ENCODE results near the gene PRODH2.

The PRODH2 gene

DNA sequence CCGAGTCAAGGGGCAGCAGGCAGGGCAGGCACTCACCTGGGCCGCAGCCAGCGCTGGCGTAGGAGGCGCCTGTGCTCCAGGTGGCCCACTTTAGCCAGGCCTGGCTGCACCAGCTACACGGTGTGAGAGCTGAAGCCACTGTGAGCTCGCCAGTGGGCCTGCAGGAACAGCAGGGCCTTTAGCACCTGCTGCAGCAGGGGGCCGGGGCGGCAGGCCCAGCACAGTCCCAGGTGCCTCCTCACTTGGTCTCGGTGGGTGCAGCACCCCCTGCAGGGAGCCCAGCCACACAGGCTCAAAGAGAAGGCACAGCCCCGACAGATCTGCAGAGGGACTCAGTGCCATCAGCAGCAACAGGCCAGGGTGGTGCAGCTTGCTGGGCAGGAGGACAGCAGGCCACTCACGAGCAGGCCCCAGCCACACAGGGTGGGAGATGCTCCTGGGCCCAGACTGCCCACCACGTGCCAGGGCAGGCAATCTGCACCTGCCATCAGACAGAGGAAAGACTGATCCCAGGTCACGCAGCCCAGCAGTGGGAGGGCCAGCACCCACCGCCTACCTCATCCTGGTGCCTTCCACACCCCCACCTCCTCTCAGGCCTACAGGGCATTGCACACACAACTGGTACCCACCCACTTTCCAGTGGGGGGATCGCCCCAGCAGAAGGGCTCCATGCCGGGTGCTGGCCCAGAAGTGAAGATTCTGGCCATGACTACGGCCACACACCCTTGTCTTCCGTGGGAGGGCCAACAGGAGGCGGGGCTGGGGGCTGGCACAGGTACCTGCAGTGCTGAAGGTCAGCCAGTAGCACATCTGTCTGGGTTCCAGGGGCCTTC lies 21.4 kb downstream of the PRODH2 start:
- in situ Hi-C loops (cut with MboI; ENCODE audit: low sequenced_read_pairs, unreplicated experiment) = no loop called here
- no peak for TF ChIP-seq CTCF (IDR thresholded peaks at IDR 0.05; ENCODE audit: borderline replicate concordance, control extremely low read depth, extremely low read depth, insufficient read depth, missing control alignments)
- DNase-seq (ENCODE audit: low spot score) = no peak

GRCh38 chr19:35789978-35790944 lies 22.4 kb downstream of the PRODH2 start:
- in situ Hi-C loops (cut with MboI; ENCODE audit: low sequenced_read_pairs, unreplicated experiment) = no loop called here
- DNase-seq (ENCODE audit: low spot score) = no peak
- no peak for TF ChIP-seq CTCF (IDR thresholded peaks at IDR 0.05; ENCODE audit: borderline replicate concordance, control extremely low read depth, extremely low read depth, insufficient read depth, missing control alignments)

- DNase-seq (ENCODE audit: low spot score) = no peak
- in situ Hi-C loops (cut with MboI; ENCODE audit: low sequenced_read_pairs, unreplicated experiment) = no loop called here
- TF ChIP-seq CTCF (IDR thresholded peaks at IDR 0.05; ENCODE audit: borderline replicate concordance, control extremely low read depth, extremely low read depth, insufficient read depth, missing control alignments) = no peak
Measured at GRCh38 chr19:35789195-35789977, 23.3 kb downstream of the PRODH2 start.

DNA sequence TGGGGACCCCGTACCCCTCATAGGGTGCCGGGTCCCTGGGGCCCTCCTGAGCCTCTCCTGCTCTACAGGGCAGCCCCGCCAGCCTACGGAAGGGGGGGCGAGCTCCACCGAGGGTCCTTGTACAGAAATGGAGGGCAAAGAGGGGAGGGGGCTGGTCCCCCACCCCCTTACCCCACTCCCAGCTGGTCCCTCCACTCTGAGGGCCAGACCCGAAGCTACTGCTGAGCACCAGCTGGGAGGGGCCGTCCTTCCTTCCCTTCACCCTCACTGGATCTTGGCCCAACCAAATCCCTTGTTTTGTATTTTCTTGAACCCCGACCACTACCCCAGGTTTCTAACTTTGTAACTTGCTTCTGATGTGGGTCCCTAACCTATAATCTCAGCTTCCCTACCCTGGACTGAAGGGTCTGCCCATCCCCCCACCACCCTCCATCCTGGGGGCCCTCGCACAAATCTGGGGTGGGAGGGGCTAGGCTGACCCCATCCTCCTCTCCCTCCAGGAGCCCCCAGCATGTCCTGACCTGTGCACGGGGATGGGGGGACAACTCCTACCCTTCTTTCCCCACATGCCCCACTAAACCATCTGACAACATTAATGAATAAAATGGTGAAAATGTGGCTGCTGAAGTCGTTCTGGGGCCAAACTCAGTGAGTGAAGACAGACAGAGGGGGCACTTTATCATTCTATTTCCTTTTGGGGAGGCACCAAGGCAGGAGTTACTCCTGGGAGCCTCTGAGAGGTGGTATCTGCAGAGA lies 24.3 kb downstream of the PRODH2 start:
- DNase-seq (ENCODE audit: low spot score) = no peak
- in situ Hi-C loops (cut with MboI; ENCODE audit: low sequenced_read_pairs, unreplicated experiment) = no loop called here
- TF ChIP-seq CTCF (IDR thresholded peaks at IDR 0.05; ENCODE audit: borderline replicate concordance, control extremely low read depth, extremely low read depth, insufficient read depth, missing control alignments) = no peak

- no peak for TF ChIP-seq CTCF (IDR thresholded peaks at IDR 0.05; ENCODE audit: borderline replicate concordance, control extremely low read depth, extremely low read depth, insufficient read depth, missing control alignments)
- no peak for DNase-seq (ENCODE audit: low spot score)
- in situ Hi-C loops (cut with MboI; ENCODE audit: low sequenced_read_pairs, unreplicated experiment) = no loop called here
Measured at GRCh38 chr19:35787227-35787799, 25.3 kb downstream of the PRODH2 start.
